ENCODE data around the gene PEDS1. TPM values are rescaled to one million over a fixed set of nuclear protein-coding genes. Genes with fewer than 3 reads are reported as not detected.

The PEDS1 gene
- total and polyA plus RNA-seq, 2 of the 13 experiments (the other 11 are each of a cell fraction or from before 2014, with no cell fraction given) = 30.5 to 93.9 TPM

DNA sequence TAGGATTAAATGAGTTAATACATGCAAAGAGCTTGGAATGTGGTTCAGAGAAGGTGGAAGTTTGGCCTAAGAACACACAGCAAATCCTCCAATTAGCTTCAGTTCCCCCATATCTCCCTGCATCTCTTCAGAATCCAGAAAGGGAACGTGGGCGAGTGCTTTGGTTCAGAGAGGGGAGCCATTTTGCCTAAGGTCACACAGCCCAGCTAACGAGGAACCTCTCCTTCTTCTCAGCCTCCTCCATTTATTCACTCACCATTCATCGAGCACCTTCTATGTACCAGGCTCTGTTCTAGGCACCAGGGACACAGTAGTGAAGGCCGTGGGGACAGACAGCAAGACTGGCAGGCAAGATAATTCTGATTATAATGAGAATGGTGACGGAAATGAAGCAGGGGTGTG lies 34.8 kb upstream of the PEDS1 start:
- peak overlapping the region; percentile 97 for H3K9ac ChIP-seq (ENCODE audit: insufficient read depth, low read depth, low read length)
- 84% methylated on average over 6 of the region's 6 CpGs for WGBS (ENCODE audit: low lambda C conversion rate)
- H3K36me3 ChIP-seq (replicated peaks in 1 of 2; ENCODE audit: control insufficient read depth in 1 of 2, insufficient read depth in 2 of 2, low read length in 2 of 2) = peaks cover 0 to 8% of the 10 kb centered on the region in 2 experiments; a peak in 2 of 5 replicates
- peak overlapping the region; percentile 100 for H3K4me2 ChIP-seq (ENCODE audit: low read depth, low read length)
- DNase-seq (ENCODE audit: low spot score) (no peak), ATAC-seq (no peak), FAIRE-seq (no peak)
- ChIA-PET CTCF (ENCODE audit: low intra/inter-chr PET ratio, low total read pairs) (interaction anchor here (2.8 to 6.6 kb wide), 2 partner anchors 274 to 392 kb away, joined by 11 to 138 read pairs; no protein-coding TSS in a partner anchor), POLR2A (interaction anchor here (0.8 to 6.3 kb wide), 32 partner anchors 16 to 388 kb away, joined by 3 to 98 read pairs (median 10); partner anchors contain the start of gene PEDS1)
- peaks cover 18% of the 10 kb centered on the region for H3K79me2 ChIP-seq (ENCODE audit: insufficient read depth, low read length)
- H4K20me1 ChIP-seq (ENCODE audit: insufficient read depth, low read length) = peaks cover 15% of the 10 kb centered on the region
- no peak overlapping the region for H2AFZ ChIP-seq (ENCODE audit: low read length)
- intact Hi-C loops (cut with micrococcal nuclease; ENCODE audit: unreplicated experiment) = no loop called here
- in situ Hi-C loops (cut with HindIII; ENCODE audit: extremely low pct_ligation_motif_present, low pct_unique_long_range_greater_than_20kb) = loop anchor here (5.0 kb wide), 4 partner anchors 154 to 389 kb away; no protein-coding TSS in a partner anchor
- BruUV-seq (replicated peaks) = no TSS peak
- no peaks in the 10 kb centered on the region for H3K9me3 ChIP-seq (ENCODE audit: low read length)
- peak overlapping the region; percentile 79 for H3K27ac ChIP-seq (ENCODE audit: extremely low read length, insufficient read depth, low read length)
- peak overlapping the region in 1 of 3 experiments; percentile 99; a peak in 3 of 6 replicates for H3K4me3 ChIP-seq (replicated peaks in 1 of 3; ENCODE audit: insufficient read depth in 1 of 3, low read depth in 2 of 3, low read length in 3 of 3)
- H3K4me1 ChIP-seq (ENCODE audit: insufficient read depth, low read length) = peaks cover 50% of the 10 kb centered on the region
- no peaks in the 10 kb centered on the region; a peak in 1 of 5 replicates for H3K27me3 ChIP-seq (ENCODE audit: control insufficient read depth in 1 of 2, insufficient read depth in 2 of 2, low read length in 2 of 2)
- TF ChIP-seq, protein P1, sequence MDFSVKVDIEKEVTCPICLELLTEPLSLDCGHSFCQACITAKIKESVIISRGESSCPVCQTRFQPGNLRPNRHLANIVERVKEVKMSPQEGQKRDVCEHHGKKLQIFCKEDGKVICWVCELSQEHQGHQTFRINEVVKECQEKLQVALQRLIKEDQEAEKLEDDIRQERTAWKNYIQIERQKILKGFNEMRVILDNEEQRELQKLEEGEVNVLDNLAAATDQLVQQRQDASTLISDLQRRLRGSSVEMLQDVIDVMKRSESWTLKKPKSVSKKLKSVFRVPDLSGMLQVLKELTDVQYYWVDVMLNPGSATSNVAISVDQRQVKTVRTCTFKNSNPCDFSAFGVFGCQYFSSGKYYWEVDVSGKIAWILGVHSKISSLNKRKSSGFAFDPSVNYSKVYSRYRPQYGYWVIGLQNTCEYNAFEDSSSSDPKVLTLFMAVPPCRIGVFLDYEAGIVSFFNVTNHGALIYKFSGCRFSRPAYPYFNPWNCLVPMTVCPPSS (IDR thresholded peaks at IDR 0.05) = no peak
- TF ChIP-seq, protein P2, sequence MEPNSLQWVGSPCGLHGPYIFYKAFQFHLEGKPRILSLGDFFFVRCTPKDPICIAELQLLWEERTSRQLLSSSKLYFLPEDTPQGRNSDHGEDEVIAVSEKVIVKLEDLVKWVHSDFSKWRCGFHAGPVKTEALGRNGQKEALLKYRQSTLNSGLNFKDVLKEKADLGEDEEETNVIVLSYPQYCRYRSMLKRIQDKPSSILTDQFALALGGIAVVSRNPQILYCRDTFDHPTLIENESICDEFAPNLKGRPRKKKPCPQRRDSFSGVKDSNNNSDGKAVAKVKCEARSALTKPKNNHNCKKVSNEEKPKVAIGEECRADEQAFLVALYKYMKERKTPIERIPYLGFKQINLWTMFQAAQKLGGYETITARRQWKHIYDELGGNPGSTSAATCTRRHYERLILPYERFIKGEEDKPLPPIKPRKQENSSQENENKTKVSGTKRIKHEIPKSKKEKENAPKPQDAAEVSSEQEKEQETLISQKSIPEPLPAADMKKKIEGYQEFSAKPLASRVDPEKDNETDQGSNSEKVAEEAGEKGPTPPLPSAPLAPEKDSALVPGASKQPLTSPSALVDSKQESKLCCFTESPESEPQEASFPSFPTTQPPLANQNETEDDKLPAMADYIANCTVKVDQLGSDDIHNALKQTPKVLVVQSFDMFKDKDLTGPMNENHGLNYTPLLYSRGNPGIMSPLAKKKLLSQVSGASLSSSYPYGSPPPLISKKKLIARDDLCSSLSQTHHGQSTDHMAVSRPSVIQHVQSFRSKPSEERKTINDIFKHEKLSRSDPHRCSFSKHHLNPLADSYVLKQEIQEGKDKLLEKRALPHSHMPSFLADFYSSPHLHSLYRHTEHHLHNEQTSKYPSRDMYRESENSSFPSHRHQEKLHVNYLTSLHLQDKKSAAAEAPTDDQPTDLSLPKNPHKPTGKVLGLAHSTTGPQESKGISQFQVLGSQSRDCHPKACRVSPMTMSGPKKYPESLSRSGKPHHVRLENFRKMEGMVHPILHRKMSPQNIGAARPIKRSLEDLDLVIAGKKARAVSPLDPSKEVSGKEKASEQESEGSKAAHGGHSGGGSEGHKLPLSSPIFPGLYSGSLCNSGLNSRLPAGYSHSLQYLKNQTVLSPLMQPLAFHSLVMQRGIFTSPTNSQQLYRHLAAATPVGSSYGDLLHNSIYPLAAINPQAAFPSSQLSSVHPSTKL (CRISPR knock-in tag; IDR thresholded peaks at IDR 0.05) = 0 out of 2 replicates have a peak, but pooled peaks have one; percentile 18
- TF ChIP-seq ZNF841 (CRISPR knock-in tag; IDR thresholded peaks at IDR 0.05; ENCODE audit: borderline replicate concordance) (no peak), ZNF510 (CRISPR knock-in tag; IDR thresholded peaks at IDR 0.05; ENCODE audit: low read depth) (no peak), THYN1 (CRISPR knock-in tag; IDR thresholded peaks at IDR 0.05; ENCODE audit: borderline replicate concordance, low read depth) (no peak), JDP2 (CRISPR knock-in tag; IDR thresholded peaks at IDR 0.05; ENCODE audit: borderline replicate concordance) (no peak), KDM6A (CRISPR knock-in tag; IDR thresholded peaks at IDR 0.05; ENCODE audit: low read depth) (0 out of 2 replicates have a peak, but pooled peaks have one; percentile 25)
- TF ChIP-seq, protein P3, sequence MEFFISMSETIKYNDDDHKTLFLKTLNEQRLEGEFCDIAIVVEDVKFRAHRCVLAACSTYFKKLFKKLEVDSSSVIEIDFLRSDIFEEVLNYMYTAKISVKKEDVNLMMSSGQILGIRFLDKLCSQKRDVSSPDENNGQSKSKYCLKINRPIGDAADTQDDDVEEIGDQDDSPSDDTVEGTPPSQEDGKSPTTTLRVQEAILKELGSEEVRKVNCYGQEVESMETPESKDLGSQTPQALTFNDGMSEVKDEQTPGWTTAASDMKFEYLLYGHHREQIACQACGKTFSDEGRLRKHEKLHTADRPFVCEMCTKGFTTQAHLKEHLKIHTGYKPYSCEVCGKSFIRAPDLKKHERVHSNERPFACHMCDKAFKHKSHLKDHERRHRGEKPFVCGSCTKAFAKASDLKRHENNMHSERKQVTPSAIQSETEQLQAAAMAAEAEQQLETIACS (CRISPR knock-in tag; IDR thresholded peaks at IDR 0.05) = no peak
- TF ChIP-seq, protein P4, sequence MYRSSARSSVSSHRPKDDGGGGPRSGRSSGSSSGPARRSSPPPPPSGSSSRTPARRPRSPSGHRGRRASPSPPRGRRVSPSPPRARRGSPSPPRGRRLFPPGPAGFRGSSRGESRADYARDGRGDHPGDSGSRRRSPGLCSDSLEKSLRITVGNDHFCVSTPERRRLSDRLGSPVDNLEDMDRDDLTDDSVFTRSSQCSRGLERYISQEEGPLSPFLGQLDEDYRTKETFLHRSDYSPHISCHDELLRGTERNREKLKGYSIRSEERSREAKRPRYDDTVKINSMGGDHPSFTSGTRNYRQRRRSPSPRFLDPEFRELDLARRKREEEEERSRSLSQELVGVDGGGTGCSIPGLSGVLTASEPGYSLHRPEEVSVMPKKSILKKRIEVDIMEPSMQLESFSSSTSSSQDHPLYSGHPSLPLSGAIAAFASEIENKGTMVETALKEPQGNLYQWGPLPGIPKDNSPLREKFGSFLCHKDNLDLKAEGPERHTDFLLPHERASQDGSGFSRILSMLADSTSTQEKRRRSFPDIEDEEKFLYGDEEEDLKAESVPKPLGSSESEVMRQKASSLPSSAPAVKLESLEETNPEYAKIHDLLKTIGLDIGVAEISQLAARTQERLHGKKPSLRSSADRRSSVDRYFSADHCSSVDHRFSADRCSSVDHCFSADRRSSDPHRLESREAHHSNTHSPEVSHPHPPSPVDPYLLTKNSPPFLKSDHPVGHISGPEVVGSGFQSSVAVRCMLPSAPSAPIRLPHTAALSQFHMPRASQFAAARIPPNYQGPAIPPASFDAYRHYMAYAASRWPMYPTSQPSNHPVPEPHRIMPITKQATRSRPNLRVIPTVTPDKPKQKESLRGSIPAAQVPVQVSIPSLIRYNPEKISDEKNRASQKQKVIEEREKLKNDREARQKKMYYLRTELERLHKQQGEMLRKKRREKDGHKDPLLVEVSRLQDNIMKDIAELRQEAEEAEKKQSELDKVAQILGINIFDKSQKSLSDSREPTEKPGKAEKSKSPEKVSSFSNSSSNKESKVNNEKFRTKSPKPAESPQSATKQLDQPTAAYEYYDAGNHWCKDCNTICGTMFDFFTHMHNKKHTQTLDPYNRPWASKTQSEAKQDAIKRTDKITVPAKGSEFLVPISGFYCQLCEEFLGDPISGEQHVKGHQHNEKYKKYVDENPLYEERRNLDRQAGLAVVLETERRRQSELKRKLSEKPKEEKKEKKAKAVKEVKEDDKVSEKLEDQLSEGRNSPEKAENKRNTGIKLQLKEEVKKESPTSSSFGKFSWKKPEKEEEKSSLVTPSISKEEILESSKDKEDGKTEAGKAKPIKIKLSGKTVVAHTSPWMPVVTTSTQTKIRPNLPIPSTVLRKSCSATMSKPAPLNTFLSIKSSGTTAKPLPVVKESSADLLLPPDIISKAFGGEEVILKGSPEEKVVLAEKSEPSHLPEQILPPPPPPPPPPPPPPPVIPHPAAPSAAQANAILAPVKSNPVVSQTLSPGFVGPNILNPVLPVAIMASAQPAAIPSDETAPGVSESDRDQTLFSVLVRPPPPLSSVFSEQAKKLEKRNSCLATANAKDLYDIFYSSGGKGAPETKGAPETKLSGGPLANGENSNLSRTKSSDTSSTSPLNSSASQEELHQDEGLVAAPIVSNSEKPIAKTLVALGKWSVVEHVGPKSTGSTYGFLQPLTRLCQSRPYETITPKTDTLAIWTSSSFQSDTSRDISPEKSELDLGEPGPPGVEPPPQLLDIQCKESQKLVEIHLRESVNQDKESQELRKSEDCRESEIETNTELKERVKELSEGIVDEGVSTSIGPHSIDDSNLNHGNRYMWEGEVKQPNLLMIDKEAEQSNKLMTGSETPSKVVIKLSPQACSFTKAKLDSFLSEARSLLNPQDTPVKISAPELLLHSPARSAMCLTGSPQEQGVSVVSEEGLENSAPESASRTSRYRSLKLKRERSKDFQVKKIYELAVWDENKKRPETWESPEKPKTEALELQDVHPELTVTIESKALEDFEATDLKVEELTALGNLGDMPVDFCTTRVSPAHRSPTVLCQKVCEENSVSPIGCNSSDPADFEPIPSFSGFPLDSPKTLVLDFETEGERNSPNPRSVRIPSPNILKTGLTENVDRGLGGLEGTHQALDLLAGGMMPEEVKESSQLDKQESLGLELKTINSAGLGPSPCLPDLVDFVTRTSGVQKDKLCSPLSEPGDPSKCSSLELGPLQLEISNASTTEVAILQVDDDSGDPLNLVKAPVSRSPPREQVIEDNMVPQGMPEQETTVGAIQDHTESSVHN (CRISPR knock-in tag; IDR thresholded peaks at IDR 0.05) = no peak

Data from HepG2 (cell line).